Measurements from ENCODE around the gene GOLGA6B. TPM values are rescaled to one million over a fixed set of nuclear protein-coding genes. Genes with fewer than 3 reads are reported as not detected.
A peak's percentile ranks its signal among the peaks of the same experiment; 100 is the strongest.
"Not testable (repeated sequence)": the region's sequence is repeated elsewhere in the genome, so short reads cannot be mapped to it uniquely, and the experiment has no call there.

GOLGA6B gene
- total RNA-seq, 1 experiment from 2014 or later, result 0.33 TPM

DNA sequence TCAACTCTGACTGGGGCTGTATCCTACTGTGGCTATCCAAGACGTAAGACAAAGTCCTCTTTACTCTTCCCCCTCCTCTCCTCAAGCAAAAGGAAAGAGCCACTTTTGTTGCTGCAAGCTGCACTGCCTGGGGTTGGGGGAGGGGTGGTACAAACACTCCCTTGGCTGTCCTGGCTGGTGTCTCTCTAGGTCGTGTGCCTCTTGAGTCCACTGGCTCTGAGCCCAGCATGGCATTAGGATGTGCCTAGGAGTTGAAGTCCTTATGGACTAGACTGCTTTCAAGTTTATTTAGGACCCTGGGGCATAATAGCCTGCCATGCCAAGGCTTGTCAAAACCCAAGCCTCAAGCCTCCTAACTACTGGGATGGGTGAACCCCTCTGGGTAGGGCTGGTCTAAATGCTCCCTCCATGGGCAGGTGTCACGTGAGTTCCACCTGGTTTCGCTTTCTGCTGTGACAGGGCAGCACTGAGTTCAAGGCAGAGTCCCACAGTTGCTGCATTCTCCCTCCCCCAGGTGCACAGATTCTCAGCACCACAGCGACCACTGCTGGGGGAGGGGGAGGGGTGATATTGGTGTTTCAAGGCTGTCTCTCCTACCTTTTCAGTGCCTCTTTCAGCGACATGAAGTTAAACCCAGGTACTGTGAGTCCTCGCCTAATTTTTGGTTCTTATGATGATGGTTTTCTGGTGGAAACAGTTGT is 38.8 kb upstream of the GOLGA6B start:
- not testable (repeated sequence) for H3K14ac ChIP-seq (ENCODE audit: insufficient read depth, low read length); H3K79me1 ChIP-seq (ENCODE audit: insufficient read depth, low read depth, low read length, poor library complexity, severe bottlenecking); H3K4me2 ChIP-seq (ENCODE audit: insufficient read depth, insufficient read length, low read length); H3K9me3 Mint-ChIP-seq; H2AFZ ChIP-seq (ENCODE audit: low read length); H3K23me2 ChIP-seq (ENCODE audit: insufficient read length, low read depth, low read length, poor library complexity, severe bottlenecking); H3K9ac ChIP-seq (ENCODE audit: extremely low read depth, insufficient read length, low read length); H2BK15ac ChIP-seq (ENCODE audit: low read depth, low read length); H3K36me3 Mint-ChIP-seq (ENCODE audit: insufficient read depth in 1 of 3, low read depth in 3 of 3); H2BK12ac ChIP-seq (ENCODE audit: insufficient read length, low read depth, low read length); H3K9me3 ChIP-seq (ENCODE audit: control insufficient read depth, low read depth, low read length); H3K56ac ChIP-seq (ENCODE audit: insufficient read length, low read depth, low read length); H3K18ac ChIP-seq (ENCODE audit: insufficient read length, low read depth, low read length); H4K91ac ChIP-seq (ENCODE audit: insufficient read length, low read depth, low read length); H3K27me3 ChIP-seq (ENCODE audit: insufficient read depth, low read length); H3K23ac ChIP-seq (ENCODE audit: insufficient read length, low read depth, low read length); H3K4ac ChIP-seq (ENCODE audit: low read depth, low read length); H3K27ac ChIP-seq (ENCODE audit: insufficient read length, low read depth, low read length); H3K79me2 ChIP-seq (ENCODE audit: insufficient read depth, low read length); H4K8ac ChIP-seq (replicated peaks; ENCODE audit: insufficient read length, low read depth, low read length); H3T11ph ChIP-seq (ENCODE audit: low read length); H2BK5ac ChIP-seq (ENCODE audit: insufficient read length, low read length); H3K27me3 Mint-ChIP-seq (ENCODE audit: low read depth); H2AK5ac ChIP-seq (ENCODE audit: insufficient read length, low read length); H2BK120ac ChIP-seq (ENCODE audit: low read depth, low read length, poor library complexity, severe bottlenecking); H4K20me1 ChIP-seq (ENCODE audit: control insufficient read depth, insufficient read depth, insufficient read length); H4K5ac ChIP-seq (ENCODE audit: insufficient read length, low read depth, low read length); H2BK20ac ChIP-seq (ENCODE audit: low read depth, low read length, poor library complexity, severe bottlenecking)
- Mint-ChIP-seq H3K4me1 (peaks cover 19 to 20% of the 10 kb centered on the region in 2 experiments), H3K4me3 (peak overlapping the region in 1 of 2 experiments; percentile 34; a peak in 1 of 5 replicates), H3K27ac (peak overlapping the region in 1 of 3 experiments; percentile 83; a peak in 3 of 7 replicates)
- WGBS (ENCODE audit: extremely low coverage, insufficient read length, low lambda C conversion rate), result no CpG with 5 or more reads among the region's 7 CpGs
- TF ChIP-seq, protein P1, sequence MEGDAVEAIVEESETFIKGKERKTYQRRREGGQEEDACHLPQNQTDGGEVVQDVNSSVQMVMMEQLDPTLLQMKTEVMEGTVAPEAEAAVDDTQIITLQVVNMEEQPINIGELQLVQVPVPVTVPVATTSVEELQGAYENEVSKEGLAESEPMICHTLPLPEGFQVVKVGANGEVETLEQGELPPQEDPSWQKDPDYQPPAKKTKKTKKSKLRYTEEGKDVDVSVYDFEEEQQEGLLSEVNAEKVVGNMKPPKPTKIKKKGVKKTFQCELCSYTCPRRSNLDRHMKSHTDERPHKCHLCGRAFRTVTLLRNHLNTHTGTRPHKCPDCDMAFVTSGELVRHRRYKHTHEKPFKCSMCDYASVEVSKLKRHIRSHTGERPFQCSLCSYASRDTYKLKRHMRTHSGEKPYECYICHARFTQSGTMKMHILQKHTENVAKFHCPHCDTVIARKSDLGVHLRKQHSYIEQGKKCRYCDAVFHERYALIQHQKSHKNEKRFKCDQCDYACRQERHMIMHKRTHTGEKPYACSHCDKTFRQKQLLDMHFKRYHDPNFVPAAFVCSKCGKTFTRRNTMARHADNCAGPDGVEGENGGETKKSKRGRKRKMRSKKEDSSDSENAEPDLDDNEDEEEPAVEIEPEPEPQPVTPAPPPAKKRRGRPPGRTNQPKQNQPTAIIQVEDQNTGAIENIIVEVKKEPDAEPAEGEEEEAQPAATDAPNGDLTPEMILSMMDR (conservative IDR thresholded peaks at IDR 0.05), result peak; percentile 45; the same call in 2 of the 3 replicates
- peak; percentile 63 for DNase-seq
- H3K4me1 ChIP-seq (ENCODE audit: insufficient read depth, low read length), result peaks cover 12% of the 10 kb centered on the region; the same call in 1 of the 2 replicates

Measured in H9 (cell line).